Stimulated activated CD8-positive, alpha-beta memory T cell treated with anti-CD3 and anti-CD28 coated beads, Interleukin-4, amount 100 ng/mL, for 24 hours (primary cell): ENCODE measurements around the gene RANBP3.
A peak's percentile ranks its signal among the peaks of the same experiment; 100 is the strongest.
"Not testable (repeated sequence)": the region's sequence is repeated elsewhere in the genome, so short reads cannot be mapped to it uniquely, and the experiment has no call there.

Experiments used
- DNase-seq: peaks from one replicate; pipeline ENCODE4 v3.0.0-alpha.2; 2020; ENCODE audit warnings: low read depth

The RANBP3 gene, protein sequence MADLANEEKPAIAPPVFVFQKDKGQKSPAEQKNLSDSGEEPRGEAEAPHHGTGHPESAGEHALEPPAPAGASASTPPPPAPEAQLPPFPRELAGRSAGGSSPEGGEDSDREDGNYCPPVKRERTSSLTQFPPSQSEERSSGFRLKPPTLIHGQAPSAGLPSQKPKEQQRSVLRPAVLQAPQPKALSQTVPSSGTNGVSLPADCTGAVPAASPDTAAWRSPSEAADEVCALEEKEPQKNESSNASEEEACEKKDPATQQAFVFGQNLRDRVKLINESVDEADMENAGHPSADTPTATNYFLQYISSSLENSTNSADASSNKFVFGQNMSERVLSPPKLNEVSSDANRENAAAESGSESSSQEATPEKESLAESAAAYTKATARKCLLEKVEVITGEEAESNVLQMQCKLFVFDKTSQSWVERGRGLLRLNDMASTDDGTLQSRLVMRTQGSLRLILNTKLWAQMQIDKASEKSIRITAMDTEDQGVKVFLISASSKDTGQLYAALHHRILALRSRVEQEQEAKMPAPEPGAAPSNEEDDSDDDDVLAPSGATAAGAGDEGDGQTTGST

DNA sequence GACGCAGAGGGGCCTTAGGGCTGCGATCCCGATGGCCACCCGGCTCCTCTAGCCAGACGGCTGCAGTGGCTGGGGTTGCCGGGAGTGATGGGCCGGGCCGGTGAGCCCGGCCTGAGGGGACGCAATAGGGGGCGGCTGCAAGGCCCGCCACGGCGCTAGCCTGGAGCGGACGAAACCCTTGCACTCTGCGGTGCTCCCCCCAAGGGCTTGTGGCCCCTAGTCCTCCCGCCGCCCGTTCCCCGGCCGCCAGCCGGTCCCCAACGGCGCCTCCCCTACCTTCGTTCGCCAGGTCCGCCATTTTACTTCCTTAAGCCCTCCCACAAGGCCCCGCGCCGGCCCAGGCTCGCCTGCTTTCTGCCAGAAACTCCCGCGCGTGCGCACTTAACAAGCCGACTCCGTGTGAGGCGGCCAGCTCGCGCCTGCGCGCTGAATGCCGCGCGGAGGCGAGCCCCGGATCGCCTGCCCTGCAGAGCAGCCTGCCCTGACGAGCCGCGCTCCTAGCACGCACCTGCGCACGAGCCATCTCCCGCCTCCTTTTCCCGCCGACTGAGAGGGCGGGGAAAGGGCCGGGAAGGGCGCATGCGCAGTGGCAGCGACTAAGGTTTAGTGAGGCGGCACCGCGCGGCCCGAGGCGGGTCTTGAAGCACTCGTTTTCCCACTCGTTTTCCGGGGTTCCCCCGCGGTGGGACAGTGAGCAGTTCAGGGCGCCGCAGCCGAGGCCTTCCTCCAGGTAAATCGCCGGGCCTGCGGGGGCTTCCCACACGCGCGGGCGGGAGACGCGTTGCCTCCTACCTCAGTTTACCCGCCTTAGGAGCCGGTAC lies at the start of gene RANBP3:
Gene RANBP3 (minus strand): TSS at position 356 of the 821 bp plus-strand sequence. CDS start 58 bp downstream, at position 298.
- peak; percentile 97 for DNase-seq

DNA sequence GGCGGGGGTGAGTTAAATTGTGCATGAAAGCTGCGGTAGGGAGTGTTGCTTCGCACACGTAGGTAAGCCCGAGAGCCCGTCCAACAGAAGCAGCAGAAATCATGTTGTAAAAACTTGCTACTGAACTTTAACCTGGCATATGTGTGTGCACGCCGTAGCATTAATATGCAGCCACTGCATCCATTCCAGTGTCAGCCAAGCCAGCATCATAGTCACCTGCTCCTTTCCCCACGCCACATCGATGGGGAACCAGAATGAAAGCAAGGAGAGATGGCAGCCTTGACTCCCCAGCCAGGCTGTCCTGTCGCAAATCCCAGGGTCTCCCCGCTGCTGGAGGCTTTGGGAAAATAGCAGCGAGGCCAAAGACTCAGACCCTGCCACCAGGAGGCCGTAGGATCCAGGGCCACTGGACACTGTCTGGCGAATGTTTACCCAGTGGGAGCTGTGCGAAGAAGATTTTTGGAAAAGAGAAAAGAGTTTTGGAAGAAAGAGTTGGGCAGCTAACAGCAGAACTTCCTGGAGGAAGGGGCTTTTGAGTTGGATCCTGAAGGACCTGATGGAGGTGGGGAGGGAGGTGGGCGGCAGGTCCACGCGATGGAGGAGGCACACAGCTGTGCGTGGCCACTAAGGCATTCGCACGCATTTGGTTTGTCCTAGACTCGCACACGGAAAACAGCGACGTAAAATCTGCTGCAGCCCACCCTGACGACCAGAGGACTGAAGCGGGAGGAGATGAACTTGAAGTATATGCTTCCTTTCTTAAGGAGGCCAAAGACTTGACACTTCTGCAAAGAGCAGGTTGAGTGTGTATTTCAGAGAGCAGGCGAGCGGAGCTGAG lies 48.7 kb upstream of the RANBP3 start:
- no peak for DNase-seq

DNA sequence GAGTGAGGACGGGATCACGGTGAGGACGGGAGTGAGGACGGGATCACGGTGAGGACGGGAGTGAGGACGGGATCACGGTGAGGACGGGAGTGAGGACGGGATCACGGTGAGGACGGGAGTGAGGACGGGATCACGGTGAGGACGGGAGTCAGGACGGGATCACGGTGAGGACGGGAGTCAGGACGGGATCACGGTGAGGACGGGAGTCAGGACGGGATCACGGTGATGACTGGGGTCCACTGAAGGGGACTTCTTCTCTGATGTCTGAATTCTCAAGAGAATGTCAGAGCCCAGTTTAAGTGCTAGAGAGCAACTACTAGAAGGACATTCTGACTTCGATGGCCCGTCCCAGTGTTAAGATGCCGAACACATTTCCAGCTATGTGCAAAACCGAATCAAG lies 46.8 kb upstream of the RANBP3 start:
- not testable (repeated sequence) for DNase-seq

DNA sequence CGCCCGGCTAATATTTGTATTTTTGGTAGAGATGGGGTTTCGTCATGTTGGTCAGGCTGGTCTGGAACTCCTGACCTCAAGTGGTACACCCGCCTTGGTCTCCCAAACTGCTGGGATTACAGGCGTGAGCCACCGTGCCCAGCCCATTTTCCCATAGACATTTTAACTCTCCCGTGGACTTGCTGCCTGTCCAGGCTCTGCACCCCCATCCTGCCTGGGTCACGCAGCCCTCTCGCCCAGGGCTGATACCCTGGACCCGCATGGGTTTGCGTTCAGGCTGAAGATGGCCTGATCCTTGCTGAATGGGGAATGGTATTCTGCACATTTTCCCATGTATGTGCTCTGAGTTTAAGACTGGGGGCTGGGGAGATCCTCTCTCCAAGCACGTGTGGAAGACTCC lies 46.0 kb upstream of the RANBP3 start:
- DNase-seq = no peak

DNA sequence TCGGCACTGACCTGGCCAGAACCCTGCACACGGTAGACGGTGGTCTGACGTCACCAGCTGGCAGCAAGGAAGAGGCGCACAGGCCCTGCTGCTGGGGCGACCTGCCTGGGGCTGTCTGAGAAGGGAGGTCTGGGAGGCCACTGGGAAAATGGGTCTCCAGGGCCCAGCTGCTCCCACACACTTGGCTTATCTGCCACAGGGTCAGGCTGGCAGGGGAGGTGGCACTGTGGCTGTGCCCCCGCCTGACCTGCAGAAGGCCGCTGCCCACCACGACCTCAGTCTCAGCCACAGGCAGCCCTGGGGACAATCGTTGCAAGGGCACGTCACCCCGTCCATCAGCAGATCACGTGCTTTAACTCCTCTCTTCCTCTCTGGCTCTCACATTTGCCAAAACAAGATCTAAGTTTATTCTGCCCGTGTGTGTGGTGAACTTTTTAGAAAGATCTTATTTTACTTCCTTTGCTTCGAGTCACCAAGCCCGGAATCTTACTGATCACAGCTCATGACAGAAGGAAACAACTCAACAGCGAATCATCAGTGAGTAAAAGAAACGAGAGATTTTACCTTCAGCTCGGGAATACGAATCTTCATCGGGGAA lies 45.2 kb upstream of the RANBP3 start:
- no peak for DNase-seq

DNA sequence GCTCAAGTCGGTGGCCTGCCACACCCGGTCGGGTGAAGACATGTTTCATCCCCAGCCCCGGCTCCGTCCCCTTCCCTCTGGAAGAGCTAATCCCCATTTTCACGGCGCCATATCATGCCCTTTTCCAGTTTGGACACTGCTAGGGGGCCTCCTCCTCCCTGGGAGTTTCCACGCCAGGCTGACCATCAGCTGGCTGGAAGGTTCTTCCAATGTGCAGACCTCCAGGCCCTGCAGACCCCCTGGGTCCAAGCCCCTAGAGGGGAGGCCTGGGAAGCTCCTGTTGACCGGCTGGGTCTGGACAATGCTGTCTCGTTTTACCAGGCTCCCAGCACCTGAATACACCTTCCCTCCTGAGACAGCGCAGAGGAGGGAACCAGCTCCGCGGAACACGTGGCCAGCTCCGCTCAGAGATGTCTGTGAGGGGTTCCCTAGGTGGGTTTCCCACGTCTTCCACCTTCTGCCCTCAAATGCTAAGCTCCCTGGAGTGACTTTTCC lies 44.7 kb upstream of the RANBP3 start:
- no peak for DNase-seq

DNA sequence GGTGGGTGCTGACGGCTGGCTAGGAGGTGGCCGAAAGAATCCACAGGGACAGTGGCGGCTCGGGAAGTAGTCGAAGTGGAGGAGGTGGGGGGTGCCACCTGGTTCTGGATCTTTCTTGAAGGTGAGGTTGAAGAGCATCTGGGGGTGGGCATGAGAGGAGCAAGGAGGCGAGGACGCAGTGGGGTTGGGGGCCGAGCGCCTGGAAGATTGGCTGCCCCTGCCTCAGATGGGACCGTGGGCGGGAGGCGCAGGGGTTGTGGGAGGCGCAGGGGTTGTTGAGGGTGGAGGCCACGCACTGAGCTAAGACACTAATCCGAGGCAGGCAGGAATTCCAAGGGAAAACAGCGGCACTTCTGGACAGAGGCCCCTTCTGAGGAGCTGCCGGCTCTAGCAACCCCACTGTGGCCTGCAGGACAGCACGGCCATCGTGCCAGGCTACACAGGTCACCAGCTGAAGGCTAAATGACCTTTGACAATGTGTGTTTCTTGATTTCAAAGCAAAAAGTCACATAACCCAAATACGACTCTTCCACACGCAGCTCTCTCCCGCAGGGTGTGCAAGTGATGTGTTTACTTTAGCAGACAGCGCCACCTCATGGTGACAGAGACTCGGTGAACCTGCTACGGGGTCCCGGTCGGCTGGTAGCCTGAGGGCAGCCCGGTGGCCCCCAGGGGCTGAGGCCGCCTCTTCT lies 44.1 kb upstream of the RANBP3 start:
- DNase-seq = peak; percentile 50

DNA sequence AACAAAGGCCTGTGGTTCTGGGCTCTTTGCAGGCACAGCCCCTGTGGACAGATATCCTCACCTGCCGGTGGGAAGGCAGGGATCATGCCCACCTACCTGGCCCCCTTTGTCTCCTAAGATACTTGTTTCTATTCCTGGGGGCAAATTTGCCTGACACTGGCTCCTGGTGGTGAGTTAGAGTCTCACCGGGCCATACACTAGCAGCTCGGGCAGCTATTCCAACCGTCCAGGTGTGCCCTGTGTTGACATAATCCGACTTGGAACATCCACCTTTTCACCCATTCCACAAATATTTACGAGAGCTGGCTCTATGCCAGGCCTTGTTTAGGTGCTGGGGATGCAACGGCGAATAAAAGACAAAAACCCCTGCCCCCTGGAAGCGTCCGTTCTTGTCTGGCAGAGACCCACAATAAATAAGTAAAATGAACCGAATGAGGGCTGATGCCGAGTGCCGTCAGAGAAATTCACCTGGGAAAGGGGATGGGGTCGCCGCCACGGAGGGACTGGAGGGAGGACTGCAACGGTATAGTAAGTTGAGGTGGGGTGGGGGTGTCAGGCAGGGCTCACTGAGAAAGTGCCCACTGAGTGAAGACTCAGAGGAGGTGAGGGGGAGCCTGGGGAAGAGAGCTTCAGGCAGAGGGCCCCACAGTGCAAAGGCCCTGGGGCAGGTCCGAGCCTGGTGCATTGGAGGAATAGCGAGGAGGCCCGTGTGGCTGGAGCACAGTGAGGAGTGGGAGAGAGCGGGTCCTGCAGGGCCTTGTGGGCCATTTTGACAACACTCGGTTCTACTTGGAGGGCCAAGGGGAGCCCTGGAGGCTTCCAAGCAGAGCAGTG lies 43.2 kb upstream of the RANBP3 start:
- no peak for DNase-seq

DNA sequence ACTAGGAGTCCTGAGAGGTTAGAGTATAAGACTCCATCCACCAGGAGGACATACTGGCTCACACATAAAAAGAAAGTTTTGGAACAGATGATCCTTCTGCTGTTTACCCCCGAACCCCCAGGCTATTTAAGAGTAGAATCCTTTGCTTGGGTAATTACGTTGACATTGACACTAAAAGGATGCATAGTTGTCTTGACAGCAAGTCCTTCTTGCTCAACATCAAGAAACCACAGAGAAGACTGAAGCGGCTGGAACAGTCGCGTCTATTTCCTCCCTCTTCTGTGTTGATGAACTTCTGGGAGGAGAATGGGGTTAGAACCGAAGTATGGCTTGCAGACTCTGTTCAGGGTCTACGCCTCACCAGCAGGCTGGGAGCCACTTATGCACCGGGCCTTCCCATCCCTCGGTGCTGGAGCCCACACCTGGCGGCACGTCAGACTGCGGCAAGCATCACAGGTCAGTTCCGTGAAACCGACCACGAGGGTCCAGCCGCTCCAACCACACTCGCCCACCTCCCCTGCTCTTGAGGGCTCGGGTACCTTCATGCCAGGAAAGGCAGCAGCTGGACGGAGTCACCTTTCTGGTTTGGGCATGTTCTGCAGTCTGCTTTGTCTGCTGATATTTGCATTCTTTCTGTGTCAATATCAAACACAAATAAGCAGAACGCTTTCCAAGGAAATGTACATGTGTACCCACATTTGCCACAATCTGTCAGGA lies 42.4 kb upstream of the RANBP3 start:
- no peak for DNase-seq

DNA sequence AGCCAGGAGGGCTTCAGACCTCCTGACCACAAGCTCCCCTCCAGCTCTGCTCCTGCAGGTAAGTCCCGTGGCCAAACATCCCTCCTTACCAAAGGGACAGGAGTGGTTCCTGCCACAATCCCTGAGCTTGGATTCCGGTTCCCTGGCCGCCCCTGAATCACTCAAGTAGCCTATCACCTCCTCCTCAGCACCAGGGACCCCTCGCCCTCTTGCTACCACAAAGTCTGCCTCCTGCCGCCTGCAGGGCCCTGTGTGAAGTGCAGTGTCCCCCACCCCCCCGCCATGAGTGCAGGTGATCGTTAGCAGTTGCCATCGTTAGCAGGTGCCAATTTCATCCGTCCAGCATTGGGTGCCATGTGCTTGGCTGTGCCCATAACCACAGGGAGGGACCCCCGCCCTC lies 40.8 kb upstream of the RANBP3 start:
- DNase-seq = no peak

DNA sequence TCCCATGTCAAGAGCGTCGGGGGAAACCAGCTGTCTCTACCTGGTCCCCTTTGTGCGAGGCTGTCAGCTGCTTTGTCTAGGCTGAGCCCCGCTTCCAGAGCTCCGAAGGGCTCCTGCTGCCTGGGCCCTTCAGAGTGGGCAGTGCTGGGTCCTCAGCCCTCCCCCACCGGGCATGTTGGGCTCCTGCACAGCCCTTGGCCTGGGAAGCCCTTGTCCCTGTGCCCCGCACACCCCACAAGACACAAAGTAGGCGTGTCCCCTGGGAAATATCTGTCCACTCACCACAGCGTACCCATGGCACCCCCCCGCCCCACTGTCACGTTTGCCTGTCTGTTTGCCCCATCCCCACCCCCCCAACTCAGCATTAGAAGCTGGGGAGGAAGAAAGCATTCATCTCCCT lies 39.6 kb upstream of the RANBP3 start:
- DNase-seq = no peak

DNA sequence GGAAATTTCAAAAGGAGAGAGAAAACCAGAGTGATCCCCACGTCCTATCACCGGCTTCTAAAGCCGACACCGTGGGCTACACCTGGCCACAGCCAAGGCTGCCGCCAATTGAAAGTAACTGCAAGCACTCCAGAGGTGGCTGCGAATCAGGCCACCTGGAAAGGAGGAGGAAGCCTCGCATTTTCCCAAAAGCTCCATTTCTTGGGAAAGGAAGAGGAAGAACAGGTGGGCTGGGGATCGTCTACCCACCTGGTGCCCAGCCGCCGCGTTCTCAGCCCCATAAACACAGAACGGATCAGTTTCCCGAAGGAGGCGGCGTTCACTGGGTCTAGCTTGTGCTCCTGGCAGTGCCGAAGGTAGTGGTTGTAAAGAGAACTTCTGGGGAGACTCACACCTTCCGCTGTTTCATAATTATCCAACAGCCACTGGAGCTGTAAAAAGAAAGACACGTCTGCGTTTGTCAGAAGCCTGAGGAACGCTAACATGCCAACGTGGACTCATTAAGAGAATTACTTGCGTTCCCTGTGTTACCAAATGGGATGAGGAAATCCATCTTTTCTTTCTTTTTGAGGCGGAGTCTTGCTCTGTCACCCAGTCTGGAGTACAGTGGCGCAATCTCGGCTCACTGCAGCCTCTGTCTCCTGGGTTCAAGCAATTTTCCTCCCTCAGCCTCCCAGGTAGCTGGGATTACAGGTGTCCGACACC lies 38.1 kb upstream of the RANBP3 start:
- DNase-seq = no peak

DNA sequence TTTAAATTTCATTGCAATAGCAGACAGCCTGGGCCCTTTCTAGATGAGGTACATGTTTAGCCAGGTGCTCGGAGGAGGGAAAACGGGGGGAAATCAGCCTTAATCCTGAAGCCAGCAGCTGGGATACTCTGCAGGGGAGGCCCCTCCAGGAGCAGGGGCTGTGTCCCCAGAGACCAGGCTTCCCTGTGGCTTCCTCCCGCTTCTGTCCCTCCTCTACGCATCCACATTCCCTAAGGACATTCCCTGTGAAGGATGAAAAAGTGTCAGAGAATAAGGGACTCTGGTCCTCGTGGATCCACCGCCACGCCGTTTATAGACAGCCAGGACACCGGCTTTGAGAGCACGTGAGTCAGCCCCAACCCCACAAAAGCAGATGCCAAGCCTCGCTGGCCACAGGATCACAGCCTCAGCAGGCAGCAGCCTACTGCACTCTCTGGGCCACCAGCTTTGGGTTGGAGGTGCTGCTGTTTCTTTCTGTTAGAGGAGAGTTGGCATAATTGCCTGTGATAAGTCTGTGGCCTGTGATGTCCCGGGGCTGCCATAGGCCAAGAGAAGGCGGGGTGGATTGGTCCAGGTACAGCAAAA lies 36.7 kb upstream of the RANBP3 start:
- DNase-seq = no peak

DNA sequence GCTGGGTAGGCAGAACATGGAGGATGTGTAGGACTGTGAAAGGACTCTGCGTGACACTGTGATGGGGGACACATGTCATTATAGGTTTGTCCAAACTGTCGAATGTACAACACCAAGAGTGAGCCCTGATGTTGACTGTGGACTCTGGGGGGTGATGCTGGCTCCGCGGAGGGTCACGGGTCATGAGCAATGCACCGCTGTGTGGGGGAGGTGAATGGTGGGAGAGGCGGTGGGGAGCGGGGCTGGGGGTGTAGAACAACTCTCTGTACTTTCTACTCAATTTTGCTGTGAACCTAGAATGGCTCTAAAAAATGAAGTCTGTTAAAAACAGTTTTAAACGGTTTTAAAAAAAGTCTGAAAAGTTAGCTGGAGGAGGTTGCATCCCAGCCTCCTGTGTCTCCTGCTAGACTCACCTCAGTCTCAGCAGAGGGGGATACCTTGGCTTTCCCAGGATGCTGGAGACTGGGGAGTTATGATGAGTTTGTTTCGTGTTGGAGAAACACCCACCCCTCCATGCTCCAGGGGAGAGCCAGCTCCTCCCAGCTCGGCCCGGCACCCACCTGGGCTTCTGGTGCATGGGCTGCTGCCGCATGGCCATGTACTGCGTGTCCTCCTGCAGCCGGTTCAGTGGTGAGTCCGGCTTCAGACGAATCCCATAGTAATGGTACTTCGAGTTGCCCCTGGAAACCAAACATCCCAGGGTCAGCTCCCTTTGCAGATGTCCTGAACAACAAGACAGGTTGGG lies 34.7 kb upstream of the RANBP3 start:
- no peak for DNase-seq

DNA sequence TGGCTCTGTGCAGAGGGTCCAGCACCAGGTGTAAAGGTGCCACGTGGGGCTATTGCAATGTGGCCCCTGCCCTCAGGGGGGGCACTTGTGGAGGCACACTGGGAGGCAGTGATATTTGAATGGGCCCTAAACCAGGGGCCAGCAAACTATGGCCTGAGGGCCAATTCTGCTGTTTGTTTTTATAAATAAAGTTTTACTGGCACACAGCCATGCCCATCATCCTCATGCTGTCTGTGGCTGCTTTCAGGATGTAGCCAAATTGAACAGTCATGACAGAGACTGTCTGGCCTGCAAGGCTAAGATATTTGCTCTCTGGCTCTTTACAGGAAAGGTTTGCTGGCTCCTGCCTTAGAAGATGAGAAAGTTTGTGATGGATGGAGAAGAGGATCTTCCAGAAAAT lies 33.9 kb upstream of the RANBP3 start:
- DNase-seq = no peak

DNA sequence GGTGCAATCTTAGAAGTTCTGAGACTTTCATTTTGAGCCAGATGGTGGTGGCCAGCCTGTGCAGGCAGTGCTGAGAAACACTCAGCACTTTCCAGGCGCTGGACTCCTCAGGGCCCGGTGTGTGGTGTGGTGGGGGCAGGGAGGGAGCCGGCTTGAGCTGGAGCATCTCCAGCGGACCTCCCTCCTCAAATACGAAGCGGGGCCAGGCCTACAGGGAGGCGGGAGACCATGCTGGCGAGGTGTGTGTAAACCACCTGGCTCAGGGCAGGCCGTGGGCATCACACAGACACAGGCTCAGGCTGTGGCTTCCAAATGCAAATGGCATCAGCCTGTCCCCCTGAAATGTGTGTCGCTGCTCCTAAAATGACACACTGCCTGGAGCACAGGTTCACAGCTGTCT lies 33.3 kb upstream of the RANBP3 start:
- DNase-seq = no peak

DNA sequence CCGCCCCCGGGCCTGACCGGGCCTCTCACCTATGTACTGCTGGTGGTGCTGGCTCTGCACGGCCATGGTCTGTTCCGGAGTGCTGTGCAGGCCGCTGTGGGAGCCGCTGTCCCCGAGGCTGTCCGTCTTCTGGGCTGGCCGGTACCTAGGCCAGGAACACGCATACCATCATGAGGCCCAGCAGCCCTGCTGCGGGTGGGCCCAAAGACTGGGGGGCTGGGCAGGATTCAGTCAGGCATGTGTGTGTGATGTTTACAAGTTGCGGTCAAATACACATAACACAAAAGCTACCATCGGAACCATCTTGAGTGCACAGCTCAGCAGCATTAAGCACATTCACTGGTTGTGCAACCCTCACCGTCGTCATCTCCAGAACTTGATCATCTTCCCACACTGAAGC lies 32.2 kb upstream of the RANBP3 start:
- no peak for DNase-seq

DNA sequence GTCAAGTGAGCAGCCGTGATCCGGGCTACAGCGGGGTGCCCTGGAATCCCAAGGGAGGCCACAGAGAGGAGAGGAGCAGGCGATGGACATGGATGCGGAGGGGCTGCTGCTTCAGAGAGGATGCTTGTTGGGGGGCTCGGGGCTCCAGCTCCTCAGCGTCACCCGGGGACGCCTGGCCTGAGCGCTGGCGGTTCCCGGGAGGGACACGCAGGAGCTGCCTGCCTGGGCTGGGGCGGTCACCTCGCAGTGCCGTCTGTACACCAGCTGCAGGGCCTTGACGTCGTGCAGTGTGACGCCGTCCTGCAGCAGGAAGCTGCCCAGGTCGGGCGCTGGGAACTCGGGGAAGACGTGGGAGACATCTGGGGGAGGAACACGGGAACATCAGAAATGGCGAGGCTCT lies 29.9 kb upstream of the RANBP3 start:
- no peak for DNase-seq
